Suprapubic skin (tissue), 4 donors: Measurements from ENCODE around the gene ZNF280C.

Experiments
- CTCF ChIP-seq, 2 donors: fragments of 200-600 bp in 1 of 2; fragments of 450-650 bp in 1 of 2; sonication (generic) in 1 of 2; IDR thresholded peaks; one replicate each; pipeline ENCODE4 v1.5.1; 2016 to 2019; ENCODE audit warnings: antibody characterized with exemption in 2 of 2, mild to moderate bottlenecking in 1 of 2, moderate library complexity in 1 of 2
- POLR2A ChIP-seq, 2 donors: fragments of 450-650 bp; IDR thresholded peaks; one replicate each; pipeline ENCODE4 v1.6.1; 2017; ENCODE audit warnings: antibody characterized with exemption in 2 of 2, mild to moderate bottlenecking in 2 of 2, moderate library complexity in 2 of 2
- POLR2AphosphoS5 ChIP-seq, 3 donors: sonication (generic); formaldehyde crosslinking; IDR thresholded peaks; one replicate each; pipeline ENCODE4 v1.6.1; 2017; ENCODE audit warnings: antibody characterized with exemption in 3 of 3

GRCh38 chrX:130165181-130165702 lies 103.5 kb downstream of the ZNF280C start:
- TF ChIP-seq CTCF (IDR thresholded peaks at IDR 0.05), result no peak
- TF ChIP-seq POLR2A (IDR thresholded peaks at IDR 0.05), result no peak
- no peak for TF ChIP-seq POLR2AphosphoS5 (IDR thresholded peaks at IDR 0.05)
